Mucosa of descending colon (tissue), 3 donors: Measurements from ENCODE around the gene FGR. TPM values are rescaled to one million over a fixed set of nuclear protein-coding genes. Genes with fewer than 3 reads are reported as not detected.
"Not testable (repeated sequence)": the region's sequence is repeated elsewhere in the genome, so short reads cannot be mapped to it uniquely, and the experiment has no call there.

Source experiments
- ATAC-seq: fragments of 200-7000 bp; cut with Tn5 transposase; one replicate; pipeline ENCODE4 v1.9.1; 2020; ENCODE audit warnings: mild to moderate bottlenecking, moderate library complexity
- DNase-seq, 3 donors: peaks; one replicate each; pipeline ENCODE4 v3.0.0-alpha.2; 2020
- H3K36me3 ChIP-seq: fragments of 200-600 bp; one replicate; pipeline ENCODE4 v1.8.0; 2021; ENCODE audit warnings: low read depth, mild to moderate bottlenecking
- H3K4me1 ChIP-seq: fragments of 200-600 bp; one replicate; pipeline ENCODE4 v1.8.0; 2021; ENCODE audit warnings: low read depth, mild to moderate bottlenecking
- H3K4me3 ChIP-seq: fragments of 200-600 bp; one replicate; pipeline ENCODE4 v1.8.0; 2021; ENCODE audit warnings: mild to moderate bottlenecking
- H3K9me3 ChIP-seq: fragments of 200-600 bp; one replicate; pipeline ENCODE4 v1.8.0; 2021; ENCODE audit warnings: mild to moderate bottlenecking
- intact Hi-C, 2 donors: fragments of 100-400 bp; cut with DNase I in 1 of 2; cut with micrococcal nuclease in 1 of 2; formaldehyde crosslinking; loops; one replicate each; pipeline versions ENCODE4 v1.11.0 to v1.11.1; 2022; cut with DNase I, micrococcal nuclease
- total RNA-seq, 3 donors: library from RNA; stranded (reverse); fragmentation: NEBNext Ultra II Directional in 2 of 3; extraction: Animal tissue kit (Norgen Biotek cat#: 25700) in 2 of 3; gene quantifications; one replicate each; pipeline versions ENCODE4 v1.2.1 to v1.2.4, GENCODE V29; 2021 to 2023
- TF ChIP-seq, protein P1 (sequence below): fragments of 200-600 bp; IDR thresholded peaks from one replicate; pipeline ENCODE4 v1.8.0; 2022; ENCODE audit warnings: antibody characterized with exemption, mild to moderate bottlenecking
- donor health status: DM: no; HTN: no; CAD: no; lungs with moderate emphysema.
- donor health status: DM: no; HTN: no; CAD: no.
- donor health status: DM: no; HTN: yes; CAD: no.

FGR gene
- total RNA-seq, 3 donors from 2014 or later, result 2.3 to 5.7 (median 5.3) TPM

DNA sequence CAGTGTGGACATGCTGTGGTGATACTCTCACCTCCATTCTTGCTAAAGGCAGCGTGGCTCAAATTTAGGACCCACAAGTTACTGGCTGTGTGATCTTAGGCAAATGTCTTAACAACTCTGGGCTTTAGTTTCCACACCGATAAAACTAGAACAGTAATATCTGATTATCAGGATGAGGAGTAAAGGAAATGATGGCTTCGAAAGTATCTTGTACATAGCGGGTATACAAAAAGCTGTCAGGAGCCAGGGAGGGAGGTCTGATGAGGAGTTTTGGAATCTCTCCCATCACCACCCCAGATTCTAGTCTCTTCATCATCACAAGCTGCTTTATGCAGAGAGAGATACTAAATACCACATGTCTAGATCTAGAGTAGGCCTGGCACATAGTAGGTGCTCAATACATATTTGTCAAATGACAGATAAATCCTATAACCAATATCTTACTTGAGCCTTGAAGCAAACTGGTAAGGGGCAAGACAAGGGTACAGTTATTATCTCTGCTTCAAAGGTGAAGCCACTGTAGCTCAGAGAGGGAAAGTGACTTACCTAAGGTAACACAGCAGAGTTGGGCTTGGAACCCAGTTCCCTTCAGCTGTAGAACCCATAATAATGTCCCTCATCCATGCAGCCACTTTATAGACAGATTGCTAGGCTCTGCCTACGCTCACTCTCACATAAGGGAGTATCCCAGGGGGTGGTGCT lies 9.5 kb upstream of the FGR start:
- no peaks in the 10 kb centered on the region for H3K4me1 ChIP-seq
- TF ChIP-seq, protein P1, sequence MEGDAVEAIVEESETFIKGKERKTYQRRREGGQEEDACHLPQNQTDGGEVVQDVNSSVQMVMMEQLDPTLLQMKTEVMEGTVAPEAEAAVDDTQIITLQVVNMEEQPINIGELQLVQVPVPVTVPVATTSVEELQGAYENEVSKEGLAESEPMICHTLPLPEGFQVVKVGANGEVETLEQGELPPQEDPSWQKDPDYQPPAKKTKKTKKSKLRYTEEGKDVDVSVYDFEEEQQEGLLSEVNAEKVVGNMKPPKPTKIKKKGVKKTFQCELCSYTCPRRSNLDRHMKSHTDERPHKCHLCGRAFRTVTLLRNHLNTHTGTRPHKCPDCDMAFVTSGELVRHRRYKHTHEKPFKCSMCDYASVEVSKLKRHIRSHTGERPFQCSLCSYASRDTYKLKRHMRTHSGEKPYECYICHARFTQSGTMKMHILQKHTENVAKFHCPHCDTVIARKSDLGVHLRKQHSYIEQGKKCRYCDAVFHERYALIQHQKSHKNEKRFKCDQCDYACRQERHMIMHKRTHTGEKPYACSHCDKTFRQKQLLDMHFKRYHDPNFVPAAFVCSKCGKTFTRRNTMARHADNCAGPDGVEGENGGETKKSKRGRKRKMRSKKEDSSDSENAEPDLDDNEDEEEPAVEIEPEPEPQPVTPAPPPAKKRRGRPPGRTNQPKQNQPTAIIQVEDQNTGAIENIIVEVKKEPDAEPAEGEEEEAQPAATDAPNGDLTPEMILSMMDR, result no peak
- no peak overlapping the region for H3K4me3 ChIP-seq
- DNase-seq (no peak), ATAC-seq (no peak)
- H3K9me3 ChIP-seq, result no peaks in the 10 kb centered on the region
- intact Hi-C loops, result no loop called here
- H3K36me3 ChIP-seq, result no peaks in the 10 kb centered on the region

DNA sequence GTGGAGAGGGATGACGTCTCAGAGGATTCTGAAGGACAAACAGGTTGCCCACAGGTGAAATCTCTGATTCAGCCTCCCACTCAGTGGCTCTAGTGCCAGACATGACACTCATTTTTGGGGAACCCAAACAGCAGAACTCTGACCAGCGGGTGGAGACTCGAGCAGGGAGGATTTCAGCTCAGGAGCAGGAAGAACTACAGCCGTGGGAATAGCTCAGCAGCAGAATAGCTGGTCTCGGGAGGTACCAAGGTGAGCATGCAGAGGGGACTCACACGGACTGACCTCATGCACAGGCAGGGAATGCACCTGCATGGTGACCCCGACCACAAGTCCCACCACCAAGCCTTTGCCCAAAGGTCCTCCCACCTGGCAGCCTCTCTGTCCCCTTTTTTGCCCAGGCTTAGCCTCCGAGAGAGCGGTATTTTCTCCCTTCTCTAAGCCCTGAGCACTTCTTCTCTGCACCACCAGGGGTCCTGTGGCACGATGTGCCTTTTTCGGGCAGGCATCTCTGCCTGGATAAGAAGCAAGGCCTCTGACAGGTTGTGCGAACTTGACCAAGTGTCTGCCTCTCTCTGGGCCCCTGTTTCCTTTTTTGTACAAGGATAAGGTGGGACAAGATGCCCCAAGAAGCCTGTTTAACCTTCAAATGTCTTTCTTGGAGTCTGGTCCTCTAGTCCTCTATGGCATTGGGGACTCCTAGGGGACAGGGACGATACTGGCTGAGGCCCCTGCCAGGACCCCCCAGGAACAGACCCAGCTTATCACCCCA lies 8.8 kb upstream of the FGR start:
- peak in 2 of 3 donors; percentile 66 to 73 for DNase-seq
- no peaks in the 10 kb centered on the region for H3K4me1 ChIP-seq
- intact Hi-C loops, result no loop called here

DNA sequence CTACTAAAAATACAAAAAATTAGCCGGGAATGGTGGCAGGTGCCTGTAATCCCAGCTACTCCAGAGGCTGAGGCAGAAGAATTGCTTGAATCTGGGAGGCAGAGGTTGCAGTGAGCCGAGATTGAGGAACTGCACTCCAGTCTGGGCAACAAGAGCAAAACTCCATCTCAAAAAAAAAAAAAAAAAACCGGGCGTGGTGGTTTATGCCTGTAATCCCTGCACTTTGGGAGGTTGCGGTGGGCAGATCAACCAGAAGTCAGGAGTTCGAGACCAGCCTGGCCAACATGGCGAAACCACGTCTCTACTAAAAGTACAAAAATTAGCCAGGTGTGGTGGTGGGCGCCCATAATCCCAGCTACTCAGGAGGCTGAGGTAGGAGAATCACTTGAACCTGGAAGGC lies 5.5 kb upstream of the FGR start:
- intact Hi-C loops, ATAC-seq, DNase-seq, H3K4me1 ChIP-seq, H3K4me3 ChIP-seq, H3K9me3 ChIP-seq, H3K36me3 ChIP-seq: not testable (repeated sequence)

More for the DNA sequence above, 8.8 kb upstream of the FGR start:
- H3K9me3 ChIP-seq, result no peaks in the 10 kb centered on the region
- TF ChIP-seq, protein P1, result peak; percentile 80
- H3K36me3 ChIP-seq, result no peaks in the 10 kb centered on the region
- ATAC-seq, result peak; percentile 93
- no peak overlapping the region for H3K4me3 ChIP-seq

DNA sequence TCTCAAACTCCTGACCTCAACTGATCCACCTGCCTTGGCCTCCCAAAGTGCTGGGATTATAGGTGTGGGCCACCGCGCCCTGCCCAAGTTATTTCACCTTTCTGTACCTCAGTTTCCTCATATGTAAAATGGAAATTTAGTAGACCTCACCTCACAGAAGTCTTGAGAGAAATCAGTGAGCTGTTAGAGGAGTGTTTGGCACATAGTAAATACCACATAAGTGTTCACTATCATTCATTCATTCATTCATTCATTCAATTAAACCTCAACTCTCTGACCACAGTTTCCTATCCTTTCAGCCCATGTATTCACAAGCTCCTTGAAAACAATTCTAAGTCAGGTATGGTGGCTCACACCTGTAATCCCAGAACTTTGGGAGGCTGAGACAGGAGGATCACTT lies 3.8 kb upstream of the FGR start:
- H3K9me3 ChIP-seq, result no peaks in the 10 kb centered on the region
- no peak for DNase-seq
- peaks cover 4% of the 10 kb centered on the region for H3K4me1 ChIP-seq
- no peak for ATAC-seq
- intact Hi-C loops, result no loop called here
- H3K36me3 ChIP-seq, result no peaks in the 10 kb centered on the region
- no peak overlapping the region for H3K4me3 ChIP-seq
- TF ChIP-seq, protein P1, result no peak

DNA sequence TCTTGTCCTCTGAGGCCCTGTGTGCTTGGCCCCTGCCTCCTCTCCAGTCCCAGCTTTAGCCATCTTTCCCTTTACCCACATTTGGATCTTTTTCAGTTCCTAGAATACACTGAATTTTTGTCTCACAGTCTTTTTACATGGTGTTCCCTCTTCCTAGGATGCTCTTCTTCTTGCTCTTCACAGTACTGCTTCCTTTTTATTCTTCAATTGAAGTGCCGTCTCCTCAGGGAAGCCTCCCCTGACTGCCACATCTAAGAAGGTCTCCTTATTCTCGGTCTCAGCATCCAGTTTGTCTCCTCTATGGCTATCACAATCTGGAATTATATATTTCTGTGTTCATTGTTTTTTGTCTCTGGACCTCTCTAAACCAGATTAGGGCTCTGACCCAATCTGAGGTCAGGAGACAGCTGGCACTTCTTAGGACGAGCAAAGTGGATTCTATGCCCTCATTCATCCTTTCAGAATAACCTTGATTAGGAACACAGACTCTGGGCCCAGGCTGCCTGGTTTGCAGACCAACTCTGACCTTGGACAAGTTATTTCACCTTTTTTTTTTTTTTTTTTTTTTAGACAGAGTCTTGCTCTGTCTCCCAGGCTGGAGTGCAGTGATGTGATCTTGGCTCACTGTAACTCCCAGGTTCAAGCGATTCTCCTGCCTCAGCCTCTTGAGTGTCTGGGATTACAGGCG lies 3.2 kb upstream of the FGR start:
- H3K4me1 ChIP-seq, result peaks cover 4% of the 10 kb centered on the region
- no peaks in the 10 kb centered on the region for H3K9me3 ChIP-seq
- TF ChIP-seq, protein P1, result no peak
- DNase-seq, result no peak
- H3K4me3 ChIP-seq, result no peak overlapping the region
- intact Hi-C loops, result no loop called here
- H3K36me3 ChIP-seq, result no peaks in the 10 kb centered on the region
- ATAC-seq, result no peak
